ENCODE results near the gene ACTBL2. TPM values are rescaled to one million over a fixed set of nuclear protein-coding genes. Genes with fewer than 3 reads are reported as not detected.
"Not testable (repeated sequence)": the region's sequence is repeated elsewhere in the genome, so short reads cannot be mapped to it uniquely, and the experiment has no call there.

The ACTBL2 gene
- polyA plus RNA-seq, 2 of the 4 experiments (the other 2 are of a cell fraction), result 0.06 TPM

DNA sequence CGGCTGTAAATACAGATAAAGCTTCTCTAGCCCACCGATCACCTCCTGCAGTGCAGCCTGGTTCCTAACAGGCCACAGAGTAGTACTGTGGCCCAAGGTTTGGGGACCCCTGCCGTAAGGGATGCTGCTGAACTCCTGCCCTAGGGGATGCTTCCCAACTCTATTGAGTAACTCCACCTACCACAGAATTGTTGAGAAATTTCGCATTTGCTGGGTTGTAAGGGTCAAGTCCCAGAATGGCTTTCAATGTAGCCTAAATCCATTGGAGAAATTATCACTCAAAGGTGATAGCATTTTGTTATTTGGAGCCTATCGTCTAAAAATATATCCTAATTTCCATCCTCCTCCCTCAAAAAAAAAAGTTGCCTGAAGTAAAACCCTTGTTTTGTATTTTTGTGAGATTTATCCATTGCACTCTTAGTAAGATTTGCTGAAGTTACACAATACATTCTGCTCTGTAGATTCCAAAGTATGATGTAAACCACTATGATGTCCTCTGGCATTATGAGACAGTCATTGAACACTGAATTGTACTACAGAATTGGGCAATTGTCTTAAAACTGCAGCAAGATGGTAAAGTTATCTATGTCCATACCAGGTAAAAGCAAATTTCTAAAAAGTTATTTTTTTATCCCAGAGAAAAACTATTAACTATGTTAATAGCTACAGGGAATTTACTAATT, 14.0 kb downstream of the ACTBL2 start:
- ChIA-PET CTCF (interaction anchor here (1.2 kb wide), 1 partner anchor 20 kb away, joined by 3 read pairs; no protein-coding TSS in a partner anchor), POLR2A (no interaction called here)

DNA sequence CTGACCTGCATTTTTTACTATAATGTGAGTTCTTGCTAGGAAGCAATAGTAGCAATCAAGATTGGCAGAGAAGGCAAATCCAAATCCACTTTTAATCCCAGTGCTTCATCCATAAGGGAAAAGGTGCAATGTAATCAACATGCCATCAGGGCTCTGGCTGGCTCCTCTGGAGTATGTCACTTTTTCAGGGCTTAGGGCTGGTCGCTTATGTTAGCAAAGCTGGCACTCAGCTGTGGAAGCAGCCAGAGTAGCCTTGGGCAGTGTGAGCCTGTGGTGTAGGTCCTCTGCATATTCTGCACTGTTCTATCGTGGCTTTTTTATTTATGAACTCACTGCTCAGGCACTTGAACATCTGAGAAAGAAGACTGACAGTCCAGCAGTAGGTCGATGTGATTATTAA, 16.1 kb downstream of the ACTBL2 start:
- 14% methylated on average over 3 of the region's 3 CpGs for WGBS (ENCODE audit: missing lambda C conversion rate)
- 0 out of 3 replicates have a peak, but pooled peaks cover 7% of the 10 kb centered on the region for H3K4me1 ChIP-seq
- H3K27ac ChIP-seq, result no peak overlapping the region
- H3K4me2 ChIP-seq, result no peak overlapping the region
- no peak for DNase-seq (ENCODE audit: low read depth in 1 of 2, low spot score in 1 of 2)
- H3K9me3 ChIP-seq, result no peaks in the 10 kb centered on the region
- no peak overlapping the region for H3K4me3 ChIP-seq
- FAIRE-seq, result no peak
- TF ChIP-seq, protein P1, sequence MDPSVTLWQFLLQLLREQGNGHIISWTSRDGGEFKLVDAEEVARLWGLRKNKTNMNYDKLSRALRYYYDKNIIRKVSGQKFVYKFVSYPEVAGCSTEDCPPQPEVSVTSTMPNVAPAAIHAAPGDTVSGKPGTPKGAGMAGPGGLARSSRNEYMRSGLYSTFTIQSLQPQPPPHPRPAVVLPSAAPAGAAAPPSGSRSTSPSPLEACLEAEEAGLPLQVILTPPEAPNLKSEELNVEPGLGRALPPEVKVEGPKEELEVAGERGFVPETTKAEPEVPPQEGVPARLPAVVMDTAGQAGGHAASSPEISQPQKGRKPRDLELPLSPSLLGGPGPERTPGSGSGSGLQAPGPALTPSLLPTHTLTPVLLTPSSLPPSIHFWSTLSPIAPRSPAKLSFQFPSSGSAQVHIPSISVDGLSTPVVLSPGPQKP (IDR thresholded peaks at IDR 0.05; ENCODE audit: low read depth, low read length), result no peak
- TF ChIP-seq JUNB (IDR thresholded peaks at IDR 0.05) (no peak), CBX8 (IDR thresholded peaks at IDR 0.05) (no peak), RARB (CRISPR knock-in tag; IDR thresholded peaks at IDR 0.05) (no peak), RFX5 (IDR thresholded peaks at IDR 0.05) (no peak), FOSL2 (IDR thresholded peaks at IDR 0.05) (no peak), FOSL2 (CRISPR knock-in tag; IDR thresholded peaks at IDR 0.05) (no peak), KDM1A (IDR thresholded peaks at IDR 0.05; ENCODE audit: low read depth) (no peak), TFCP2L1 (CRISPR knock-in tag; IDR thresholded peaks at IDR 0.05) (no peak), TP53 (CRISPR knock-in tag; IDR thresholded peaks at IDR 0.05) (no peak), RAD21 (conservative IDR thresholded peaks at IDR 0.05 in 1 of 2, IDR thresholded peaks at IDR 0.05 in 1 of 2) (no peak), HDAC2 (IDR thresholded peaks at IDR 0.05) (no peak), CEBPB (IDR thresholded peaks at IDR 0.05) (no peak)
- TF ChIP-seq, protein P2, sequence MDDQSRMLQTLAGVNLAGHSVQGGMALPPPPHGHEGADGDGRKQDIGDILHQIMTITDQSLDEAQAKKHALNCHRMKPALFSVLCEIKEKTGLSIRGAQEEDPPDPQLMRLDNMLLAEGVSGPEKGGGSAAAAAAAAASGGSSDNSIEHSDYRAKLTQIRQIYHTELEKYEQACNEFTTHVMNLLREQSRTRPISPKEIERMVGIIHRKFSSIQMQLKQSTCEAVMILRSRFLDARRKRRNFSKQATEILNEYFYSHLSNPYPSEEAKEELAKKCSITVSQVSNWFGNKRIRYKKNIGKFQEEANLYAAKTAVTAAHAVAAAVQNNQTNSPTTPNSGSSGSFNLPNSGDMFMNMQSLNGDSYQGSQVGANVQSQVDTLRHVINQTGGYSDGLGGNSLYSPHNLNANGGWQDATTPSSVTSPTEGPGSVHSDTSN (IDR thresholded peaks at IDR 0.05), result no peak
- no peak for ATAC-seq
- ChIA-PET POLR2A (no interaction called here), CTCF (interaction anchor here (1.5 kb wide), 1 partner anchor 994 kb away, joined by 6 read pairs; no protein-coding TSS in a partner anchor)

More for the DNA sequence above, 14.0 kb downstream of the ACTBL2 start:
- H3K4me3 ChIP-seq, result no peak overlapping the region
- FAIRE-seq (no peak), ATAC-seq (no peak), DNase-seq (ENCODE audit: low read depth in 1 of 2, low spot score in 1 of 2) (no peak)
- 55% methylated on average over 5 of the region's 5 CpGs for WGBS (ENCODE audit: missing lambda C conversion rate)
- H3K27ac ChIP-seq, result no peak overlapping the region
- H3K4me2 ChIP-seq, result peak overlapping the region; percentile 6; the same call in 1 of the 3 replicates
- no peaks in the 10 kb centered on the region for H3K9me3 ChIP-seq
- TF ChIP-seq EHF (CRISPR knock-in tag; IDR thresholded peaks at IDR 0.05), result no peak
- TF ChIP-seq CEBPB (IDR thresholded peaks at IDR 0.05), result 0 out of 4 replicates have a peak, but pooled peaks of 1 of the 2 experiments have one; percentile 42
- no peak for TF ChIP-seq TFCP2L1 (CRISPR knock-in tag; IDR thresholded peaks at IDR 0.05)
- TF ChIP-seq, protein P3, sequence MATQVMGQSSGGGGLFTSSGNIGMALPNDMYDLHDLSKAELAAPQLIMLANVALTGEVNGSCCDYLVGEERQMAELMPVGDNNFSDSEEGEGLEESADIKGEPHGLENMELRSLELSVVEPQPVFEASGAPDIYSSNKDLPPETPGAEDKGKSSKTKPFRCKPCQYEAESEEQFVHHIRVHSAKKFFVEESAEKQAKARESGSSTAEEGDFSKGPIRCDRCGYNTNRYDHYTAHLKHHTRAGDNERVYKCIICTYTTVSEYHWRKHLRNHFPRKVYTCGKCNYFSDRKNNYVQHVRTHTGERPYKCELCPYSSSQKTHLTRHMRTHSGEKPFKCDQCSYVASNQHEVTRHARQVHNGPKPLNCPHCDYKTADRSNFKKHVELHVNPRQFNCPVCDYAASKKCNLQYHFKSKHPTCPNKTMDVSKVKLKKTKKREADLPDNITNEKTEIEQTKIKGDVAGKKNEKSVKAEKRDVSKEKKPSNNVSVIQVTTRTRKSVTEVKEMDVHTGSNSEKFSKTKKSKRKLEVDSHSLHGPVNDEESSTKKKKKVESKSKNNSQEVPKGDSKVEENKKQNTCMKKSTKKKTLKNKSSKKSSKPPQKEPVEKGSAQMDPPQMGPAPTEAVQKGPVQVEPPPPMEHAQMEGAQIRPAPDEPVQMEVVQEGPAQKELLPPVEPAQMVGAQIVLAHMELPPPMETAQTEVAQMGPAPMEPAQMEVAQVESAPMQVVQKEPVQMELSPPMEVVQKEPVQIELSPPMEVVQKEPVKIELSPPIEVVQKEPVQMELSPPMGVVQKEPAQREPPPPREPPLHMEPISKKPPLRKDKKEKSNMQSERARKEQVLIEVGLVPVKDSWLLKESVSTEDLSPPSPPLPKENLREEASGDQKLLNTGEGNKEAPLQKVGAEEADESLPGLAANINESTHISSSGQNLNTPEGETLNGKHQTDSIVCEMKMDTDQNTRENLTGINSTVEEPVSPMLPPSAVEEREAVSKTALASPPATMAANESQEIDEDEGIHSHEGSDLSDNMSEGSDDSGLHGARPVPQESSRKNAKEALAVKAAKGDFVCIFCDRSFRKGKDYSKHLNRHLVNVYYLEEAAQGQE (IDR thresholded peaks at IDR 0.05), result no peak
- TF ChIP-seq, protein P4, sequence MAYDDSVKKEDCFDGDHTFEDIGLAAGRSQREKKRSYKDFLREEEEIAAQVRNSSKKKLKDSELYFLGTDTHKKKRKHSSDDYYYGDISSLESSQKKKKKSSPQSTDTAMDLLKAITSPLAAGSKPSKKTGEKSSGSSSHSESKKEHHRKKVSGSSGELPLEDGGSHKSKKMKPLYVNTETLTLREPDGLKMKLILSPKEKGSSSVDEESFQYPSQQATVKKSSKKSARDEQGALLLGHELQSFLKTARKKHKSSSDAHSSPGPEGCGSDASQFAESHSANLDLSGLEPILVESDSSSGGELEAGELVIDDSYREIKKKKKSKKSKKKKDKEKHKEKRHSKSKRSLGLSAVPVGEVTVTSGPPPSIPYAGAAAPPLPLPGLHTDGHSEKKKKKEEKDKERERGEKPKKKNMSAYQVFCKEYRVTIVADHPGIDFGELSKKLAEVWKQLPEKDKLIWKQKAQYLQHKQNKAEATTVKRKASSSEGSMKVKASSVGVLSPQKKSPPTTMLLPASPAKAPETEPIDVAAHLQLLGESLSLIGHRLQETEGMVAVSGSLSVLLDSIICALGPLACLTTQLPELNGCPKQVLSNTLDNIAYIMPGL (CRISPR knock-in tag; IDR thresholded peaks at IDR 0.05; ENCODE audit: borderline replicate concordance), result no peak
- H3K4me1 ChIP-seq, result 0 out of 3 replicates have a peak, but pooled peaks cover 7% of the 10 kb centered on the region

DNA sequence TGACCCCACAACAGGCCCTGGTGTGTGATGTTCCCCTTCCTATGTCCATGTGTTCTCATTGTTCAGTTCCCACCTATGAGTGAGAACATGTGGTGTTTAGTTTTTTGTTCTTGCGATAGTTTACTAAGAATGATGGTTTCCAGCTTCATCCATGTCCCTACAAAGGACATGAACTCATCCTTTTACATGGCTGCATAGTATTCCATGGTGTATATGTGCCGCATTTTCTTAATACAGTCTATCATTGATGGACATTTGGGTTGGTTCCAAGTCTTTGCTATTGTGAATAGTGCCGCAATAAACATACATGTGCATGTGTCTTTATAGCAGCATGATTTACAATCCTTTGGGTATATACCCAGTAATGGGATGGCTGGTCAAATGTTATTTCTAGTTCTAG, 22.6 kb downstream of the ACTBL2 start:
- not testable (repeated sequence) for ATAC-seq, FAIRE-seq
- CTCF ChIA-PET, result interaction anchor here (2.6 kb wide), 1 partner anchor 162 kb away, joined by 7 read pairs; no protein-coding TSS in a partner anchor

More for the DNA sequence above, 22.6 kb downstream of the ACTBL2 start:
- H3K4me2 ChIP-seq; H3K9me3 ChIP-seq; H3K27ac ChIP-seq; H3K4me1 ChIP-seq; H3K4me3 ChIP-seq; POLR2A ChIA-PET; DNase-seq (ENCODE audit: low read depth in 1 of 2, low spot score in 1 of 2): not testable (repeated sequence)
- 51% methylated on average over 3 of the region's 3 CpGs for WGBS (ENCODE audit: missing lambda C conversion rate)

Data from A549 (cell line).